ENCODE results near the gene CEACAM5.

The CEACAM5 gene

GRCh38 chr19:41708481-41708880 lies at the start of gene CEACAM5:
CEACAM5 (plus strand) TSS chr19:41708626; CDS start chr19:41708732, 106 bp downstream.
- no peak for DNase-seq

- DNase-seq, result no peak
Measured at GRCh38 chr19:41666075-41666474, 42.4 kb upstream of the CEACAM5 start.

DNA sequence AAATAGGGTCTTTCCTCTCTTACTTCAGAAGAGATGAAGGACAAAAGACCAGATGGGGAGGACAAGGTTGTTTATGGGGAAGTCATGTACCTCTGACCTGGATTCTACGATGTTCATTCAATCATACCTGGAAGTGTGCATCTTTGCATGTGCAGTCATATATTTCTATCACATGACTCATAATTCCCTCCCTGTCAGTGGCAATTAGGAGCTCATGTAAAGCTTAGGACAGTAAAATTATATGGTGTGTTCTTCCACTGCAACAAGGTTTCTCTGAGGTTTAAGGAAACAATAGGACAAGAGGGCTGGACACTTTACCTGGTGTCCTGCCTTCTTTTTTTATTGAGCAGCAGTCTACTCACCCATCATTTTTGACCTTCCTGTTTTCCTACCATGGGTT lies 40.1 kb upstream of the CEACAM5 start:
- no peak for DNase-seq

GRCh38 chr19:41670755-41671154 lies 37.7 kb upstream of the CEACAM5 start:
- DNase-seq, result no peak

DNA sequence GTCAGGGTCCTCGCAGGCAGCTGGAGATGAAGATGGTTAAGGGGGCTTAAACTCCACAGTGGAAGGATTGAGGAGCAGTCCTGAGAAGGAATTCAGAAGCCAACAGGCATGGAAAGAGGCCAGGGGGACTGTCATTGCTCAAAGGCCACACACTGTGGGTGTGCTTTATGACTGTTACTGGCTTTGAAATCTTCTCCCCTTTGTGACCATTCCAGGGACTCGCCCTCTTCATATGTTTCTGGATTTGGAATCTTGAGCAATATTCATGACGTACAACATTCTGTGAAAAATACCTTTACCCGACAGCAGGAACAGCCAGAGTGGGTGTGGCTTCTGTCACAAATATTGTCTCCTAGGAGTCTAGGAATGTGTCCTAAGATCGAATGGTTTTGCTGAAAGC lies 36.9 kb upstream of the CEACAM5 start:
- DNase-seq, result no peak

- DNase-seq, result no peak
Measured at GRCh38 chr19:41682437-41682836, 26.0 kb upstream of the CEACAM5 start.

GRCh38 chr19:41687419-41687818 lies 21.0 kb upstream of the CEACAM5 start:
- DNase-seq, result no peak

DNA sequence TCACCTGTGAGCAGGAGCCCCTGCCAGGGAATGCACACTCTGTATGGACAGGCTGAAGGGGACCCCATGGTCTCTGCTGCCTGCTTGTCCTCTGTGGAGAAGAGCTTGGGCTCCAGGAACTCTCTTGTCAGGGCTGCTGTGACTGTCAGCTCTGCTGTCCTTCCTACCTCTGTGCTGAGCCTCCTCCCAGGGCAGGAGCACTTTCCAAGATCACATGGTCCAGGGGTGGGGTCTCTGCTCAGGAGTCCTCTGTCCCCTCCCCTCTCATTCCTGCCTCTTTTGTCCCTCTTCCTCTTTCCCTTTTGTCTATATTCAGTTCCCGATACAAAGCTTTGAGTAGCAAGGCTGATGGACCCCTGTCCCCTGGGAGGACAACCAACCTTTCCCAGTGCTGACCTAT lies 20.3 kb upstream of the CEACAM5 start, which contains the start of gene CEACAM7:
Gene CEACAM7 (minus strand): TSS at position 173 of the 400 bp plus-strand sequence. CDS start 105 bp downstream, at position 68.
- no peak for DNase-seq

GRCh38 chr19:41688687-41689086 lies 19.7 kb upstream of the CEACAM5 start:
- DNase-seq, result no peak

GRCh38 chr19:41689993-41690800 lies 18.2 kb upstream of the CEACAM5 start:
- no peak for DNase-seq

- DNase-seq, result no peak
Measured at GRCh38 chr19:41690801-41691065, 17.7 kb upstream of the CEACAM5 start.

GRCh38 chr19:41691268-41691970 lies 17.0 kb upstream of the CEACAM5 start:
- peak; percentile 39 for DNase-seq

DNA sequence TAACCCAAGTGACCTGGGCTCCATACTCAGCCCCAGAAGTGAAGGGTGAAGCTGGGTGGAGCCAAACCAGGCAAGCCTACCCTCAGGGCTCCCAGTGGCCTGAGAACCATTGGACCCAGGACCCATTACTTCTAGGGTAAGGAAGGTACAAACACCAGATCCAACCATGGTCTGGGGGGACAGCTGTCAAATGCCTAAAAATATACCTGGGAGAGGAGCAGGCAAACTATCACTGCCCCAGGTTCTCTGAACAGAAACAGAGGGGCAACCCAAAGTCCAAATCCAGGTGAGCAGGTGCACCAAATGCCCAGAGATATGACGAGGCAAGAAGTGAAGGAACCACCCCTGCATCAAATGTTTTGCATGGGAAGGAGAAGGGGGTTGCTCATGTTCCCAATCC lies 14.2 kb upstream of the CEACAM5 start:
- DNase-seq, result no peak

DNA sequence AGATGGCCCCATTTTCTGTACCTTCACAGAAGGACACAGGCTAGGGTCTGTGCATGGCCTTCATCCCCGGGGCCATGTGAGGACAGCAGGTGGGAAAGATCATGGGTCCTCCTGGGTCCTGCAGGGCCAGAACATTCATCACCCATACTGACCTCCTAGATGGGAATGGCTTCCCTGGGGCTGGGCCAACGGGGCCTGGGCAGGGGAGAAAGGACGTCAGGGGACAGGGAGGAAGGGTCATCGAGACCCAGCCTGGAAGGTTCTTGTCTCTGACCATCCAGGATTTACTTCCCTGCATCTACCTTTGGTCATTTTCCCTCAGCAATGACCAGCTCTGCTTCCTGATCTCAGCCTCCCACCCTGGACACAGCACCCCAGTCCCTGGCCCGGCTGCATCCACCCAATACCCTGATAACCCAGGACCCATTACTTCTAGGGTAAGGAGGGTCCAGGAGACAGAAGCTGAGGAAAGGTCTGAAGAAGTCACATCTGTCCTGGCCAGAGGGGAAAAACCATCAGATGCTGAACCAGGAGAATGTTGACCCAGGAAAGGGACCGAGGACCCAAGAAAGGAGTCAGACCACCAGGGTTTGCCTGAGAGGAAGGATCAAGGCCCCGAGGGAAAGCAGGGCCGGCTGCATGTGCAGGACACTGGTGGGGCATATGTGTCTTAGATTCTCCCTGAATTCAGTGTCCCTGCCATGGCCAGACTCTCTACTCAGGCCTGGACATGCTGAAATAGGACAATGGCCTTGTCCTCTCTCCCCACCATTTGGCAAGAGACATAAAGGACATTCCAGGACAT lies 13.4 kb upstream of the CEACAM5 start:
- no peak for DNase-seq

- no peak for DNase-seq
Measured at GRCh38 chr19:41695745-41696144, 12.7 kb upstream of the CEACAM5 start.

DNA sequence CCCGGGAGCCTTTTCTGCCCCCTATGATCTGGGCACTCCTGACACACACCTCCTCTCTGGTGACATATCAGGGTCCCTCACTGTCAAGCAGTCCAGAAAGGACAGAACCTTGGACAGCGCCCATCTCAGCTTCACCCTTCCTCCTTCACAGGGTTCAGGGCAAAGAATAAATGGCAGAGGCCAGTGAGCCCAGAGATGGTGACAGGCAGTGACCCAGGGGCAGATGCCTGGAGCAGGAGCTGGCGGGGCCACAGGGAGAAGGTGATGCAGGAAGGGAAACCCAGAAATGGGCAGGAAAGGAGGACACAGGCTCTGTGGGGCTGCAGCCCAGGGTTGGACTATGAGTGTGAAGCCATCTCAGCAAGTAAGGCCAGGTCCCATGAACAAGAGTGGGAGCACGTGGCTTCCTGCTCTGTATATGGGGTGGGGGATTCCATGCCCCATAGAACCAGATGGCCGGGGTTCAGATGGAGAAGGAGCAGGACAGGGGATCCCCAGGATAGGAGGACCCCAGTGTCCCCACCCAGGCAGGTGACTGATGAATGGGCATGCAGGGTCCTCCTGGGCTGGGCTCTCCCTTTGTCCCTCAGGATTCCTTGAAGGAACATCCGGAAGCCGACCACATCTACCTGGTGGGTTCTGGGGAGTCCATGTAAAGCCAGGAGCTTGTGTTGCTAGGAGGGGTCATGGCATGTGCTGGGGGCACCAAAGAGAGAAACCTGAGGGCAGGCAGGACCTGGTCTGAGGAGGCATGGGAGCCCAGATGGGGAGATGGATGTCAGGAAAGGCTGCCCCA lies 11.8 kb upstream of the CEACAM5 start:
- DNase-seq, result peak; percentile 72

DNA sequence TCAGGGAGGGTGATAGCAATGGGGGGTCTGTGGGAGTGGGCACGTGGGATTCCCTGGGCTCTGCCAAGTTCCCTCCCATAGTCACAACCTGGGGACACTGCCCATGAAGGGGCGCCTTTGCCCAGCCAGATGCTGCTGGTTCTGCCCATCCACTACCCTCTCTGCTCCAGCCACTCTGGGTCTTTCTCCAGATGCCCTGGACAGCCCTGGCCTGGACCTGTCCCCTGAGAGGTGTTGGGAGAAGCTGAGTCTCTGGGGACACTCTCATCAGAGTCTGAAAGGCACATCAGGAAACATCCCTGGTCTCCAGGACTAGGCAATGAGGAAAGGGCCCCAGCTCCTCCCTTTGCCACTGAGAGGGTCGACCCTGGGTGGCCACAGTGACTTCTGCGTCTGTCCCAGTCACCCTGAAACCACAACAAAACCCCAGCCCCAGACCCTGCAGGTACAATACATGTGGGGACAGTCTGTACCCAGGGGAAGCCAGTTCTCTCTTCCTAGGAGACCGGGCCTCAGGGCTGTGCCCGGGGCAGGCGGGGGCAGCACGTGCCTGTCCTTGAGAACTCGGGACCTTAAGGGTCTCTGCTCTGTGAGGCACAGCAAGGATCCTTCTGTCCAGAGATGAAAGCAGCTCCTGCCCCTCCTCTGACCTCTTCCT lies 11.1 kb upstream of the CEACAM5 start:
- DNase-seq, result no peak

DNA sequence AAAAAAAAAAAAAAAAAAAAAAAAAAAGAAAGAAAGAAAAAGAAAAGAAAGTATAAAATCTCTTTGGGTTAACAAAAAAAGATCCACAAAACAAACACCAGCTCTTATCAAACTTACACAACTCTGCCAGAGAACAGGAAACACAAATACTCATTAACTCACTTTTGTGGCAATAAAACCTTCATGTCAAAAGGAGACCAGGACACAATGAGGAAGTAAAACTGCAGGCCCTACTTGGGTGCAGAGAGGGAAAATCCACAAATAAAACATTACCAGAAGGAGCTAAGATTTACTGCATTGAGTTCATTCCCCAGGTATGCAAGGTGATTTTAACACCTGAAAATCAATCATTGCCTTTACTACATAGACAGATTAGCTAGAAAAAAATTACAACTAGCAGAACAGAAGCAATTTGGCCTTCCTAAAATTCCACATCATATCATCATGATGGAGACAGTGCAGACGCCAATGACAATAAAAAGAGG lies 9.6 kb upstream of the CEACAM5 start:
- peak; percentile 39 for DNase-seq

DNA sequence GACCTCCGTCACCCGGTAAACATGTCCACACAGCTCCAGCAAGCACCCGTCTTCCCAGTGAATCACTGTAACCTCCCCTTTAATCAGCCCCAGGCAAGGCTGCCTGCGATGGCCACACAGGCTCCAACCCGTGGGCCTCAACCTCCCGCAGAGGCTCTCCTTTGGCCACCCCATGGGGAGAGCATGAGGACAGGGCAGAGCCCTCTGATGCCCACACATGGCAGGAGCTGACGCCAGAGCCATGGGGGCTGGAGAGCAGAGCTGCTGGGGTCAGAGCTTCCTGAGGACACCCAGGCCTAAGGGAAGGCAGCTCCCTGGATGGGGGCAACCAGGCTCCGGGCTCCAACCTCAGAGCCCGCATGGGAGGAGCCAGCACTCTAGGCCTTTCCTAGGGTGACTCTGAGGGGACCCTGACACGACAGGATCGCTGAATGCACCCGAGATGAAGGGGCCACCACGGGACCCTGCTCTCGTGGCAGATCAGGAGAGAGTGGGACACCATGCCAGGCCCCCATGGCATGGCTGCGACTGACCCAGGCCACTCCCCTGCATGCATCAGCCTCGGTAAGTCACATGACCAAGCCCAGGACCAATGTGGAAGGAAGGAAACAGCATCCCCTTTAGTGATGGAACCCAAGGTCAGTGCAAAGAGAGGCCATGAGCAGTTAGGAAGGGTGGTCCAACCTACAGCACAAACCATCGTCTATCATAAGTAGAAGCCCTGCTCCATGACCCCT lies 9.0 kb upstream of the CEACAM5 start:
- DNase-seq, result no peak

GRCh38 chr19:41699968-41700323 lies 8.5 kb upstream of the CEACAM5 start:
- no peak for DNase-seq

Data from hematopoietic multipotent progenitor cell treated with erythropoietin and hydrocortisone succinate and interleukin-3 and kit ligand, for 6 days (in vitro differentiated cells).